GM10266 (cell line): ENCODE data around the gene PF4V1.

Source experiments
- DNase-seq: peaks from one replicate; pipeline ENCODE4 v3.0.0; 2012; ENCODE audit errors: extremely low spot score
- TF ChIP-seq, protein P1 (sequence below): IDR thresholded peaks from 2 replicates; pipeline ENCODE4 v1.5.1; 2012; ENCODE audit warnings: mild to moderate bottlenecking, low read depth; ENCODE audit not compliant: control insufficient read depth, insufficient read depth; ENCODE audit errors: missing control alignments

Gene PF4V1

DNA sequence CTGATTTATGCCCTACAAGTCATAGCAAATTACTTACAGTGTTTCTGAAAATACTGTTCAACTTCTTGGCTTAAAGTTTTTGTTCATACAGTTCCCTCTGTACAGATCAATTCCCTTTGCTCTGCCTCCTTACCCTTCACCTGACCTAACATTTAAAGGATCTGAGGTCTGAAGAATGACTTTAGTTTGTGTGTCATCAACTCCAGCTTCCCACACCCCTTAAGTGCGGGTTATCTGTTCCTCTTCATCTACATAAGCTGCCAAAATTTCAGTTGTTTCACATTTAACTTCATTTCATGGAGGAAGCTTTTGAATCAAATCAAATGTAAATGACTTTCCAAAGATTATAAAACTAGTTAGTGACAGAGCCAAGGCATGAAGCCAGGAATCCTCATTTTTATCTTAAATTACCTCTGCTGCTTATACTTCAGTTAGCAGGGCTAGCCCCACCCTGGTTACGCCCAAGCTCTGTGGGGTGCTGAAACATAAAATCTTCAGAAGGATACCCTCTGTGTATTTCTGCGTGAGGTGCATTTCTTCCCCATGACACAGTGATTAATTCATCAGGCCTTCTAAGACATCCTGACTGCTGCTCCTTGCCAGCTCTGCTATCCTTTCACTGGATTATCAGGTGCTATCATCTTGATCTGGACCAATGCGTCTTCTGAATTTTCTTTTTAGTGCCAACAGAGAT is 32.6 kb downstream of the PF4V1 start:
- TF ChIP-seq, protein P1, sequence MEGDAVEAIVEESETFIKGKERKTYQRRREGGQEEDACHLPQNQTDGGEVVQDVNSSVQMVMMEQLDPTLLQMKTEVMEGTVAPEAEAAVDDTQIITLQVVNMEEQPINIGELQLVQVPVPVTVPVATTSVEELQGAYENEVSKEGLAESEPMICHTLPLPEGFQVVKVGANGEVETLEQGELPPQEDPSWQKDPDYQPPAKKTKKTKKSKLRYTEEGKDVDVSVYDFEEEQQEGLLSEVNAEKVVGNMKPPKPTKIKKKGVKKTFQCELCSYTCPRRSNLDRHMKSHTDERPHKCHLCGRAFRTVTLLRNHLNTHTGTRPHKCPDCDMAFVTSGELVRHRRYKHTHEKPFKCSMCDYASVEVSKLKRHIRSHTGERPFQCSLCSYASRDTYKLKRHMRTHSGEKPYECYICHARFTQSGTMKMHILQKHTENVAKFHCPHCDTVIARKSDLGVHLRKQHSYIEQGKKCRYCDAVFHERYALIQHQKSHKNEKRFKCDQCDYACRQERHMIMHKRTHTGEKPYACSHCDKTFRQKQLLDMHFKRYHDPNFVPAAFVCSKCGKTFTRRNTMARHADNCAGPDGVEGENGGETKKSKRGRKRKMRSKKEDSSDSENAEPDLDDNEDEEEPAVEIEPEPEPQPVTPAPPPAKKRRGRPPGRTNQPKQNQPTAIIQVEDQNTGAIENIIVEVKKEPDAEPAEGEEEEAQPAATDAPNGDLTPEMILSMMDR: no peak
- no peak for DNase-seq

DNA sequence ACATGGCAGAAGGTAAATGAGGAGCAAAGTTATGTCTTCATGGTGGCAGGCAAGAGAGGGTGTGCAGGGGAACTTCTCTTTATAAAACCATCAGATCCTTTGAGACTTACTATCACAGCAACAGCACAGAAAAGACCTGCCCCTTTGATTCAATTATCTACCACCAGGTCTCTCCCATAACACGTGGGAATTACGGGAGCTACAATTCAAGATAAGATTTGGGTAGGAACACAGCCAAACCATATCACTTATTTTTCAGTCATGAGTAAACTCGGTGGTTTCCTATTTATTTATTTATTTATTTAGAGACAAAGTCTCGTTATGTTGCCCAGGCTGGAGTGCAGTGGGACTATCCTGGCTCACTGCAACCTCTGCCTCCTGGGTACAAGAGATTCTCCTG is 38.2 kb downstream of the PF4V1 start:
- DNase-seq: no peak
- TF ChIP-seq, protein P1: no peak

DNA sequence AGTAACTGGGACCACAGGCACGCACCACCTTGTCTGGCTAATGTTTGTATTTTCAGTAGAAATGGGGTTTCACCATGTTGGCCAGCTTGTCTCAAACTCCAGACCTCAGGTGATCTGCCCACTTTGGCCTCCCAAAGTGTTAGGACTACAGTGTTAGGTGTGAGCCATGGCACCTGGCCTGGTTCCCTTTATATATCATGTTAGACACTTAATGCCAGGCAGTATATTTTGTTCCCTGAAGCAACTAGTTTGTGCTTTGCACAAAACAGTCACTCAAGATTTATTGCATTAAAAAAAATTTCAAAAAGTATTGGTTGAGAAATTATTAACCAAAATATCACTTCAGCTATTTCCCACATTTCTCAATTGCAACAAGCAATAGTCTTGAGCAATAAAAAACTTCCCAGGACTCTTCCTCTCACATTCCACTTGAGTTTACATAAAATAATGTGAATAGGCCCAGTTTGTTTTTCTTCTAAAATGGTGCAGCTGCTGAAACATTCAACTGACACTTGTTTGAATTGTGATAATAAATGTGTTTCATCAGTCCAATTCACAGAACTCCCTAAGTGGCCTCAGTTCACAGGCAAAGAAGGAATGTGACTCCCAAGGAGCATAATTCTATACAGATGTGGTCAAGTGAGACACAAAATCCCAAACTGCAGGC is 38.8 kb downstream of the PF4V1 start:
- DNase-seq: no peak
- TF ChIP-seq, protein P1: no peak

DNA sequence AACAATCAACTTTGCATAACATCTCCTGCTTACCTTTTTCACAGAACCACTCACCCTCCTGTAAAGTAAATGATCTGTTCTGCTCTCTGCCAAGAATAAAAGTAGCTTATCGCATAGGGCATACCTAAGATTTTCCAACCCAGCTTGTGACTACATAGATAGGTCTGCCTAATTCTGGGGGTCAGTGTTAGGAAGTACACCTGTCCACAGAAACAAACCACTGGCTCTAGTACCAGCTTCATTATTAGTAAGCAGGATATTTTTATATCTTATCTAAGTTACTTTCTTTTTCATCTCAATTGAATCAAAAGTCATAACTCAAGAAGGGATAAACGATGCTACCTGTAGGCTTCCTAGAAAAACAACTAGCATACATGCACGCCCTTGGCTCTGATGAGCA is 39.9 kb downstream of the PF4V1 start:
- no peak for DNase-seq

DNA sequence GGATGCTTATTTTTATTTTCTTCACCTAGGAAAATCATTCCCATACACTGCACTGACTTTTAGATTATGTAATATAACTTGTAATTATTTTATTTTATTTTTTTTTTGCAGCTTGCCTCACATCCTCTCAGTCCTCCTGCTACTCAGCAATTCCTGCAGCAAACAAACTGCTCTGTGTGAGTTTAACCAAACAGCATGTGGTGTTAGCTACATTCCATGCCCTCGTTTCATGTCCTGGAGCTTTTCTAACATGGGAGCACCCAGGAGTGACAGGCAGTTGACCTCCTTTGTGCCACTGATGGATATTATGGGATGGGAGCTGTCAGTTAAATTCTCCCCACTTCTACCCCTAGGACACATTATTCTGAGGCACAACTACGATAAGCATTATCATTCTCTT is 40.9 kb downstream of the PF4V1 start:
- DNase-seq: no peak
- TF ChIP-seq, protein P1: no peak

More for the DNA sequence above, 39.9 kb downstream of the PF4V1 start:
- TF ChIP-seq, protein P1: no peak

DNA sequence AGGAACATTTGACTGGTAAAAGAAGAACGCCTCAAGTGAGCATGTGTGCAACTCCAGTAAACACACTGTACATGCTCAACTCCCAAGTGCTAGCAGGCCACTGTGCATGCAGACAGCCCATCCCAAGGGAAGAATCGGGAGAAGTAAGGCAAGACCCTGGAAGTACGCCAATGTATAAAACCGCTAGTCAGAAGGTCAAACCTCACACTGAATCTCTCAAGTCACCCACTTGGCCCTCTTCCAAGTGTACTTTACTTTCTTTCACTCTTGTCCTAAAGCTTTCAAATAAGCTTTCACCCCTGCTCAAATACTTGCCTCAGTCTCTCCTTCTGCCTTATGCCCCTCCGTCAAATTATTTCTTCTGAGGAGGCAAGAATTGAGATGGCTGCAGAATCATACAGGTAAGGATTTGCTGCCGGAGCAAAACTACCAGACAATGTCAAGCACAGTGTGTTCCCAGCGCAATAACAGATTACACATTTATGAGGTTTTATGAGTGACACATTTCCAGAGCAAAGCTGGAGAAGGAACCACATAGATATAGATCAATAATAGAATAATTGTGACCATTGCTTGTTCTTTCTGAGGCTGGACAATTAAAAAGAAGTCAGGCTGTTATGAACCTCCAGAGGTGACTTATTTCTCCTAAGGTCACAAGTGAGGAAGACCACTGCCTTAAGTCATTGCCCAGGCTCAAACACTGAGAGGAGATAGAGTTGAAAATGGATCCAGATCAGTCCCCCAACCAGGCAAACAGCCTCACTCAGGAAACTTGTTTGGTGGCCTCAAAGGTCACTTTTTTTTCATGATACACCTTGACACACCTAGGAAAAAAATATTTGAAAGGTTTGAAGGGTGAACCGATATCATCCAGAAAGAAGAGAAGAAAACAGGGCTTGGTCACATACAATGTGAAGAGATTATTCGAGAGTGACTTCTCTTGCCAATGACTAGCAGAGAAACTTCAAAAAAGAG is 42.4 kb downstream of the PF4V1 start:
- no peak for DNase-seq
- TF ChIP-seq, protein P1: no peak
